Measurements from ENCODE around the gene KIF5C.

The KIF5C gene

DNA sequence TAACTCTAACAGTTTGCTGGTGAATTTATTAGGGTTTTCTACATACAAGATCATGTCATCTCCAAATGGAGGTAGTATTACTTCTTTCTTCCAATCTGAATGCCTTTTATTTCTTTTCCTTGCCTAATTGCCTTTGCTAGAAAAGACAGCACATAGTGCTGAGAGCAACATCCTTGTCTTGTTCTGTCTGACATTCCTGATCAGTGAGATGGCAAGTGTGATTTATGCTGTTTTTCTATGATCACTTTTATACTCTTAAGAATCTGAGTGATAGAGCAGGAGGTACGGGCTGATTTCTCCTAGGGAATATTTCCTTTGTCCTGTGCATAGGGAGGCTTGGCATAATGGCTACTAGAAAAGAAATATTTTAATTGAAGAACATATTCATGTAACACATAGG, 180.7 kb downstream of the KIF5C start:
- no peak for DNase-seq

DNA sequence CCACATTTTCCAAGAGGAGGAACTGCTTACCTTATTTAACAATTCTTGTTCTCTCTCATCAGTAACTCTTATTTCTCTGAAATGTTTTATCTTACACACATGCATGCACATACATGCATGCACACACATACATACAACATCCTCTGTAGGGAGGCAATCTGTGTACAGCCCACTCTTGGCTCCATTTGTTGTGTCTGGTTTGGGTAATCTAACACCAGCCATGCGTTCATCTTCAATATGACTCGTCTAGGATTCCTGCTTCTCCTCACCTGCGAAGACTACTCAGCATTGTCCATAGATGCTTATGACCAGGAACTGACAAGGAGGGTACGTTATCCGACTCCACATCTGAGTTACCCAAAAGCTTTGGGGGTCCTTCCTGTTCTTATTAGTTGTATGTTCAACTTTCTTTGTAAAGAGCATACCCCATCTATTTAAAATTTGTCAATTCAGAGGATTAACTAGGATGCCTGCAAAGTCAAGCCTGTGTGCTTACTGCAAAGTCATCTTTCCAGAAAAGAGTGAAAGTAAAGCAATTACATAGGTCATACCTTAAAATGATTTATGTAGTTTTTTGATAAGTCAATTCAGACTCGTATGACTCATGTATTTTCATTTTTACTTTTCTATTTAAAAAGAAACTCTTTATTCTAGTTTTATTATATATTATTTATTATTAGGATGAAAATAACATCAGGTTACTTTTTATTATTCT, 181.7 kb downstream of the KIF5C start:
- no peak for DNase-seq

GRCh38 chr2:149057401-149057800, 182.4 kb downstream of the KIF5C start:
- no peak for DNase-seq

DNA sequence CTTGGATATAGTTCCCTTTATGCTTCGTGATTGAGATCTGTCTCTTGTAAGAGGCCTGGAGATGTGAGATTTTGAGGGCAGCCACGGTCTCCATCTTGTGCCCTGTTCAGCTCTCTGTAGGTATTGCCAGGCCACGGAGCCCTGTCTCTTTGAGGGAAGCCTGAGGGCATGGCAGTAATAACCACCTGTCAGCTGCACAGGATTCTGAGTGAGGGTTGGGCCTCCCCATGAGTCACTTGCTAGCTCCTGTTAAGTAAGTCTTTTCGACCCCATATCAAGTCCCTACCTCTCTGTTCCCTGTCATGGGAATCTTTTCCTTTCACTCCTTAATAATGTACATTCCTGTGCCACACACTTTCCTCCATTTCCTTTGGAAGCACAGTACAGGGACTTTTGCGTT, 183.9 kb downstream of the KIF5C start:
- DNase-seq = no peak

DNA sequence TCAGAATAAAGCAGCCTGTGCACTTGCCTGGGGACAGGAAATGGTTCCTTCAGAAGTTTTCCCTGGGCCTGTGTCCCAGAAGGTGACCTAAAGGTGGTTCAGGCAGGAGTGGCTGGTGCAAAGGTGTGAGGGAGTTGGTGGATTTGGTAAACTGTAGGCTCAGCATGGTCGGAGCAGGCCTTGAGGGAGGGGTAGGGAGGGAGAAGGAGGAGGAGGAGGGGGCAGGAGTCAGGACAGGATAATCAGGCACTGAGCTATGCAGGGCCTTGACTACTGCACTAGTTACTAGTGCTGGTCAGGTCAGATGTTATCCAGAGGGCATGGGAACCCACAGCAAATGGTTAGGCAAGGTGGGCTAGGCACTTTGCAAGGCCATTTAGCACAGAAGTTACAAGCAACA, 184.8 kb downstream of the KIF5C start:
- DNase-seq = no peak

DNA sequence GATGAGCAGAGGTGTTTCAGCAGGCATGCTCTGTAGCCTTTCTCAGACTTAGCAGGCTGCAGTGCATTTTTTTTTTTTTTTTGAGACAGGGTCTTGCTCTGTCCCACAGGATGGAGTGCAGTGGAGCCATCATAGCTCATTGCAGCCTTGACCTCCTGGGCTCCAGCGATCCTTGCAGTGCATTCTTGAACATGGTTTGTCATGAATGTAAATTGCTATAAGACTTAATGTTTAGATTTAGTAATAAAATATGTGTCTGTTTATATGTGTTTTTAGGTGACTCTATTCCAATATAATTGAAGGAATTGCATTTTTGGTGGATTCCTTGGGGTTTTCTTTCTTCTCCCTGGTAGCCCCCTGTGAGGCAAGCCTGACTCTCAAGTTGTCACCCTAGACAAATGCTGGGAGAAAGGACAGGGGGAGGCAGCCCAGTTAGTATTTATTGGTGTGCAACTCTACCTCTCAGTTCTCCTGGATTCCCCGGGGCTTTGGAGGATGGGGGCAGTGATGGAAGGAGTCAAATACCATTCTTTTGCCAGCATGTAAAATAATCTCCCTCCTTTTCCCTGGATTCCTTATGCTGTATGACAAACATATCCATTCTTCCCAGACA, 186.2 kb downstream of the KIF5C start:
- no peak for DNase-seq

DNA sequence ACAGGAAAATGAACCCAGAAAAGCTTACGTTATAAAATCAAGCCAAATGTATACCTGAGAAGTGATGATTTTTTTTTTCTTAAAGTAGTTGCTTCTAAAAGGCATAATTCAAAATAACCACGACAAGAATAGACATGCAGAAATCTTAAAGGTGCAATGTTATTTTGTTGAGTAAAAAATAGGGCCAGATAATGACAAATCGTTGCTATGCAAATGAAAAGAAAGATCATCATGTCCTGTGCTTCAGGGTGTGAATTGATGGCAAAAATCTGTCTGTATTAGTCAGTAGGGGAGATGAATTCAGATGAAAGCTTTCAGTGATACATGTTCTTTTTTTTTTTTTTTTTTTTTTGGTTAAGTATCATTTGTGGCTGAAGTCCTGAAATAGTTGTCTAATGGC, 187.5 kb downstream of the KIF5C start:
- DNase-seq = no peak

- DNase-seq = no peak
Measured at GRCh38 chr2:149063177-149063576, 188.2 kb downstream of the KIF5C start.

GRCh38 chr2:149064365-149064841, 189.4 kb downstream of the KIF5C start:
- no peak for DNase-seq

GRCh38 chr2:149064856-149065630, 190.0 kb downstream of the KIF5C start:
- DNase-seq = no peak

GRCh38 chr2:149068225-149068995, 193.4 kb downstream of the KIF5C start:
- DNase-seq = no peak

- DNase-seq = no peak
Measured at GRCh38 chr2:149068996-149069888, 194.2 kb downstream of the KIF5C start.

DNA sequence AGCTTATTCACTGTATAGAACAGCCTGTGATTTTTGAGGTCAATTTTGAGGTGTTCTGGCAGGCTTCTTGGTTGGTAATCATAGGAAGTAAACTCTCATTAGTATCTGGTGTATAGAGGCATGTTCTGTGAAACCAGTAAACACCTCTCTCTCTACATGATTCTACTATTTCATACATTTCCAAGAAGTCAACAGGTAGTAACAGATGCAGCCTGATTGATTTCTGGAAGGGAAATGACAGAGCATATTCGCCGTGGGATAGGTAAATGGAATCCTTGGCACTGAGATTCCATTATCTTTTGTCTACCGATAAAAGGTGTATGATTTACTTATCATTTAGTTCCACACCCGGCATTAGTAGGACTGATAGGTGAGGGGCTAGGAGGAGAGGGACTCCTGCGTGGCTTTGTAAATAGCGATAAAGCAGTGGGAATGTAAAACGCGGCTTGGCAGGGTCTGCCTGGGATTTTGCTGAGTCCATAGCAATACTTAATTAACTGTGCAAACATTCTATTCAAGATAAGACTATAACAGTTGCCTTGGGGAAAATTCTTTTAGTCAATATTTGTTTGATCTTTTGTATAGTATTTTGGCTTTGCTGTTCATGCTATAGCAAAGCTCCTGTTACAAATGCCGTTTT, 195.8 kb downstream of the KIF5C start:
- peak; percentile 20 to 37 for DNase-seq

DNA sequence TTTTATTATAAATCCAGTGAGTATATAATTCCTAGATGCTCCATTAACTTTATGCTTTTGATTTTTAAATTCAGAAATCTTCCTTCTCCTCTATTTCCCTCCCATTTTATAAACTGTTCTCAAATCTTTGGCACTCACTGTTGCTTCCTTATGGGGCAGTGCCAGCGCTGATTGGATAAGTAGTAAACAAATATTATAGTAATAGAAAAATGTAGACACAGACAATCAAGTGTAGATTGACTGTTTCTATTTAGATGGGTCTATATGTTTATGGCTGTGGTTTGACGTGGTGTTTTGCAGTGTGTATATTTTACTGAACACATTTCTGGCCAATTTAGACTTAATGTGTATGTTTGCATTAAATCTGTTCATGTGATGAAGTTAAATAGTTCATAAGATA, 200.1 kb downstream of the KIF5C start:
- DNase-seq = no peak

- no peak for DNase-seq
Measured at GRCh38 chr2:149075853-149076252, 200.8 kb downstream of the KIF5C start.
